WERI-Rb-1 (cell line): ENCODE results near the gene ABCA3.

Source experiments
- DNase-seq: peaks from one replicate; pipeline ENCODE4 v3.0.0-alpha.2; 2020
- H3K27ac ChIP-seq: fragments of 250-450 bp; sonication (Bioruptor Pico); 2 replicates; pipeline ENCODE4 v1.5.1; 2020; ENCODE audit warnings: mild to moderate bottlenecking, moderate library complexity
- H3K27me3 ChIP-seq: fragments of 250-450 bp; sonication (Bioruptor Pico); 2 replicates; pipeline ENCODE4 v1.5.1; 2021; ENCODE audit warnings: mild to moderate bottlenecking, low read depth, moderate library complexity; ENCODE audit not compliant: insufficient read depth, severe bottlenecking
- H3K36me3 ChIP-seq: fragments of 250-450 bp; sonication (Bioruptor Pico); 2 replicates; pipeline ENCODE4 v1.5.1; 2020; ENCODE audit warnings: mild to moderate bottlenecking, moderate library complexity
- H3K4me3 ChIP-seq: 2 replicates; pipeline ENCODE4 v1.5.1; 2011; ENCODE audit warnings: low read depth, mild to moderate bottlenecking, control low read depth, low read length
- H3K9me3 ChIP-seq: fragments of 250-450 bp; sonication (Bioruptor Pico); 2 replicates; pipeline ENCODE4 v1.5.1; 2021; ENCODE audit warnings: mild to moderate bottlenecking, moderate library complexity; ENCODE audit not compliant: severe bottlenecking
- CTCF ChIP-seq: IDR thresholded peaks from 2 replicates; pipeline ENCODE4 v1.5.1; 2011; ENCODE audit warnings: low read depth, mild to moderate bottlenecking, control low read depth, inconsistent platforms, low read length

Gene ABCA3

GRCh38 chr16:2299121-2299914 lies 41.2 kb downstream of the ABCA3 start:
- Histone ChIP-seq H3K4me3 (no peak overlapping the region), H3K27ac (no peak overlapping the region), H3K27me3 (no peaks in the 10 kb centered on the region), H3K36me3 (peaks cover 36% of the 10 kb centered on the region), H3K9me3 (peaks cover 3% of the 10 kb centered on the region)
- no peak for DNase-seq
- no peak for TF ChIP-seq CTCF

- TF ChIP-seq CTCF, result no peak
- DNase-seq, result no peak
- H3K27ac ChIP-seq, result no peak overlapping the region
- H3K27me3 ChIP-seq, result no peaks in the 10 kb centered on the region
- peaks cover 3% of the 10 kb centered on the region for H3K9me3 ChIP-seq
- H3K36me3 ChIP-seq, result peaks cover 34% of the 10 kb centered on the region
- no peak overlapping the region for H3K4me3 ChIP-seq
Observed at GRCh38 chr16:2298621-2299020, 41.9 kb downstream of the ABCA3 start.

- H3K4me3 ChIP-seq, result no peak overlapping the region
- H3K27me3 ChIP-seq, result no peaks in the 10 kb centered on the region
- peaks cover 3% of the 10 kb centered on the region for H3K9me3 ChIP-seq
- DNase-seq, result no peak
- TF ChIP-seq CTCF, result no peak
- H3K36me3 ChIP-seq, result peaks cover 31% of the 10 kb centered on the region
- H3K27ac ChIP-seq, result no peak overlapping the region
Observed at GRCh38 chr16:2297506-2297860, 43.0 kb downstream of the ABCA3 start.

GRCh38 chr16:2296661-2297505 lies 43.6 kb downstream of the ABCA3 start:
- no peak overlapping the region for H3K4me3 ChIP-seq
- peak; percentile 80 for TF ChIP-seq CTCF
- peak overlapping the region; percentile 59 for H3K27ac ChIP-seq
- peaks cover 35% of the 10 kb centered on the region for H3K36me3 ChIP-seq
- H3K9me3 ChIP-seq, result peaks cover 3% of the 10 kb centered on the region
- H3K27me3 ChIP-seq, result no peaks in the 10 kb centered on the region
- DNase-seq, result peak; percentile 78

- Histone ChIP-seq H3K9me3 (no peaks in the 10 kb centered on the region), H3K27ac (no peak overlapping the region), H3K27me3 (no peaks in the 10 kb centered on the region), H3K4me3 (no peak overlapping the region), H3K36me3 (peaks cover 46% of the 10 kb centered on the region)
- TF ChIP-seq CTCF, result no peak
- no peak for DNase-seq
Observed at GRCh38 chr16:2295056-2295798, 45.3 kb downstream of the ABCA3 start.
